Measurements from ENCODE around the gene RPS6KL1. TPM values are rescaled to one million over a fixed set of nuclear protein-coding genes. Genes with fewer than 3 reads are reported as not detected.

RPS6KL1 gene
- total and polyA plus RNA-seq, 12 donors = 10.3 to 27.1 (median 21.9) TPM

GRCh38 chr14:74904635-74905503 lies 18.2 kb downstream of the RPS6KL1 start:
- Histone ChIP-seq H3K9me3 (no peaks in the 10 kb centered on the region), H3K27me3 (no peaks in the 10 kb centered on the region), H3K4me1 (peaks cover 16 to 56% (median 38%) of the 10 kb centered on the region in 9 donors), H3K36me3 (peaks cover 13 to 57% (median 43%) of the 10 kb centered on the region in 9 donors), H3K27ac (no peak overlapping the region), H3K4me3 (no peak overlapping the region)
- DNase-seq = no peak
- ATAC-seq = peak in 1 of 8 donors; percentile 1
- no peak for TF ChIP-seq CTCF (IDR thresholded peaks at IDR 0.05)
- intact Hi-C loops (cut with DNase I) = loop anchor here in 9 of 10 donors (1.0 to 5.0 kb wide), 4 partner anchors 43 to 187 kb away; no protein-coding TSS in a partner anchor
- 78 to 82% methylated on average over 6 of the region's 6 CpGs for WGBS, 2 donors

GRCh38 chr14:74902941-74903705 lies 19.9 kb downstream of the RPS6KL1 start:
- H3K4me3 ChIP-seq = no peak overlapping the region
- intact Hi-C loops (cut with DNase I) = no loop called here
- 66 to 70% methylated on average over 10 of the region's 10 CpGs for WGBS, 2 donors
- no peak for TF ChIP-seq CTCF (IDR thresholded peaks at IDR 0.05)
- no peaks in the 10 kb centered on the region for H3K9me3 ChIP-seq
- H3K27me3 ChIP-seq = no peaks in the 10 kb centered on the region
- ATAC-seq = peak in 1 of 8 donors; percentile 2
- H3K4me1 ChIP-seq = peaks cover 17 to 46% (median 31%) of the 10 kb centered on the region in 9 donors
- H3K27ac ChIP-seq = no peak overlapping the region
- DNase-seq = no peak
- H3K36me3 ChIP-seq = peaks cover 14 to 75% (median 61%) of the 10 kb centered on the region in 9 donors

GRCh38 chr14:74898694-74899093 lies 24.4 kb downstream of the RPS6KL1 start:
- H3K27ac ChIP-seq = peak overlapping the region in 3 of 10 donors; percentile 5 to 51 (median 39)
- WGBS, 2 donors = 74 to 77% methylated on average over 5 of the region's 5 CpGs
- TF ChIP-seq CTCF (IDR thresholded peaks at IDR 0.05) = no peak
- H3K27me3 ChIP-seq = no peaks in the 10 kb centered on the region
- H3K4me3 ChIP-seq = no peak overlapping the region
- intact Hi-C loops (cut with DNase I) = no loop called here
- peaks cover 0 to 31% (median 11%) of the 10 kb centered on the region in 9 donors for H3K4me1 ChIP-seq
- DNase-seq (no peak), ATAC-seq (peak in 1 of 8 donors; percentile 15)
- H3K9me3 ChIP-seq = no peaks in the 10 kb centered on the region
- H3K36me3 ChIP-seq = peaks cover 16 to 100% (median 90%) of the 10 kb centered on the region in 9 donors

- H3K4me1 ChIP-seq = peaks cover 0 to 27% (median 12%) of the 10 kb centered on the region in 9 donors
- H3K9me3 ChIP-seq = no peaks in the 10 kb centered on the region
- WGBS, 2 donors = 95 to 98% methylated on average over 2 of the region's 2 CpGs
- no peaks in the 10 kb centered on the region for H3K27me3 ChIP-seq
- no peak for DNase-seq
- no peak for ATAC-seq
- H3K36me3 ChIP-seq = peaks cover 12 to 100% (median 93%) of the 10 kb centered on the region in 9 donors
- no peak overlapping the region for H3K4me3 ChIP-seq
- intact Hi-C loops (cut with DNase I) = no loop called here
- no peak for TF ChIP-seq CTCF (IDR thresholded peaks at IDR 0.05)
- peak overlapping the region in 6 of 10 donors; percentile 5 to 51 (median 28) for H3K27ac ChIP-seq
Observed at GRCh38 chr14:74898083-74898482, 25.0 kb downstream of the RPS6KL1 start.
